HG03521 (cell line): Measurements from ENCODE around the gene NIT2.
"Not testable (repeated sequence)": the region's sequence is repeated elsewhere in the genome, so short reads cannot be mapped to it uniquely, and the experiment has no call there.

Experiments
- ATAC-seq: cut with Tn5 transposase; IDR thresholded peaks from one replicate; pipeline ENCODE4 v1.9.1; 2021; ENCODE audit warnings: mild to moderate bottlenecking, moderate library complexity; ENCODE audit not compliant: unreplicated experiment

NIT2 gene

GRCh38 chr3:100334488-100335351 is at the start of gene NIT2:
NIT2 (plus strand) TSS chr3:100334757; CDS start chr3:100334792, 35 bp downstream.
- ATAC-seq: peak; percentile 98

GRCh38 chr3:100288288-100288894 is 46.2 kb upstream of the NIT2 start:
- ATAC-seq: no peak

- ATAC-seq: no peak
Measured at GRCh38 chr3:100289339-100289738, 45.2 kb upstream of the NIT2 start.

GRCh38 chr3:100295089-100295488 is 39.5 kb upstream of the NIT2 start:
- no peak for ATAC-seq

GRCh38 chr3:100297784-100298183 is 36.8 kb upstream of the NIT2 start:
- ATAC-seq: no peak

GRCh38 chr3:100299016-100299415 is 35.5 kb upstream of the NIT2 start:
- no peak for ATAC-seq

GRCh38 chr3:100306695-100307094 is 27.9 kb upstream of the NIT2 start:
- ATAC-seq: no peak

GRCh38 chr3:100310355-100310965 is 24.1 kb upstream of the NIT2 start:
- no peak for ATAC-seq

- no peak for ATAC-seq
Measured at GRCh38 chr3:100311011-100311410, 23.5 kb upstream of the NIT2 start.

- ATAC-seq: peak; percentile 69
Measured at GRCh38 chr3:100316641-100317069, 17.9 kb upstream of the NIT2 start.

GRCh38 chr3:100317912-100318311 is 16.6 kb upstream of the NIT2 start:
- peak; percentile 65 for ATAC-seq

- no peak for ATAC-seq
Measured at GRCh38 chr3:100319951-100320350, 14.6 kb upstream of the NIT2 start.

- ATAC-seq: no peak
Measured at GRCh38 chr3:100324044-100324443, 10.5 kb upstream of the NIT2 start.

- no peak for ATAC-seq
Measured at GRCh38 chr3:100325827-100326226, 8.7 kb upstream of the NIT2 start.

GRCh38 chr3:100327377-100327776 is 7.2 kb upstream of the NIT2 start:
- ATAC-seq: not testable (repeated sequence)

- ATAC-seq: no peak
Measured at GRCh38 chr3:100329800-100330489, 4.6 kb upstream of the NIT2 start.

GRCh38 chr3:100330651-100331050 is 3.9 kb upstream of the NIT2 start:
- ATAC-seq: no peak

GRCh38 chr3:100331660-100332059 is 2.9 kb upstream of the NIT2 start:
- no peak for ATAC-seq

- no peak for ATAC-seq
Measured at GRCh38 chr3:100333051-100333450, 1.5 kb upstream of the NIT2 start.

GRCh38 chr3:100333970-100334487 is 528 bp upstream of the NIT2 start:
- peak; percentile 14 for ATAC-seq

- peak; percentile 30 for ATAC-seq
Measured at GRCh38 chr3:100335434-100335833, 877 bp downstream of the NIT2 start.
